Lower leg skin (tissue), 4 donors: ENCODE measurements around the gene SBK2. TPM values are rescaled to one million over a fixed set of nuclear protein-coding genes. Genes with fewer than 3 reads are reported as not detected.

Experiments used
- DNase-seq, 2 donors: peaks; one replicate each; pipeline ENCODE4 v3.0.0-alpha.2; 2019; ENCODE audit warnings: low spot score in 2 of 2
- H3K4me3 ChIP-seq: fragments of 200-600 bp; sonication (generic); 2 replicates; pipeline ENCODE4 v1.5.1; 2017; ENCODE audit warnings: mild to moderate bottlenecking, low read depth; ENCODE audit not compliant: poor library complexity, severe bottlenecking
- POLR2A ChIP-seq, 2 donors: fragments of 450-650 bp; IDR thresholded peaks; one replicate each; pipeline ENCODE4 v1.6.1; 2016 to 2017; ENCODE audit warnings: antibody characterized with exemption in 2 of 2, mild to moderate bottlenecking in 1 of 2, moderate library complexity in 1 of 2
- WGBS, 2 donors: methylation state at CpG; one replicate each; pipeline ENCODE4 v1.1.5; 2018; 5-methylcytosine and 5-hydroxymethylcytosine counted together
- intact Hi-C: fragments of 100-400 bp; cut with DNase I; formaldehyde crosslinking; loops from one replicate; pipeline ENCODE4 v1.15.0; 2023; ENCODE audit warnings: low total_unique reads
- total RNA-seq, 4 donors: library from RNA; depleted of rRNA; stranded (reverse); fragments of >200 nt; gene quantifications; one replicate each; pipeline ENCODE4 v1.1.0, GENCODE V29; 2016
- TF ChIP-seq, protein P1 (sequence below), 3 donors: fragments of 450-650 bp; IDR thresholded peaks; one replicate each; pipeline ENCODE4 v1.5.1; 2016; ENCODE audit warnings: antibody characterized with exemption in 3 of 3, mild to moderate bottlenecking in 3 of 3, moderate library complexity in 2 of 3

The SBK2 gene
- total RNA-seq, 4 donors from 2014 or later = not detected

DNA sequence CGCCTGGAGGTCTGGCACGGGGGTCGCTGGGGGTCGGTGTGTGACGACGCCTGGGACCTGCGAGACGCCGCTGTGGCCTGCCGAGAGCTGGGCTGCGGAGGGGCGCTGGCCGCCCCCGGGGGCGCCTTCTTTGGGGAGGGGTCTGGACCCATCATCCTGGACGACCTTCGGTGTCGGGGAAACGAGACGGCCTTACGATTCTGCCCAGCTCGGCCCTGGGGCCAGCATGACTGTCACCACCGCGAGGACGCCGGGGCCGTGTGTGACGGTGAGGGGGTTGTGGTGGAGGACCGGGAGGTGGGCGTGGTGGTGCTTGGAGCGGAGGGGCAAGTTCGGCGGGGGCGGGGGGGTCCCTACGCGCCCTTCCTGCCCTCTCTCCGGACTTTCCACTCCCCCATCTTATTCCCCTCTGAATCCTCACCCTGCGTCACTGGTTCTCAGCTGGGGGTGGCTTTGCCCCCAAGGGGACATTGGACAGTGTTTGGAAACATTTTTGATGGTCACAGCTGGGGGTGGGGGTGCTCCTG is 43.2 kb downstream of the SBK2 start:
- 26 to 48% methylated on average over 32 to 35 of the region's 38 CpGs for WGBS, 2 donors
- H3K4me3 ChIP-seq = no peak overlapping the region
- TF ChIP-seq, protein P1, sequence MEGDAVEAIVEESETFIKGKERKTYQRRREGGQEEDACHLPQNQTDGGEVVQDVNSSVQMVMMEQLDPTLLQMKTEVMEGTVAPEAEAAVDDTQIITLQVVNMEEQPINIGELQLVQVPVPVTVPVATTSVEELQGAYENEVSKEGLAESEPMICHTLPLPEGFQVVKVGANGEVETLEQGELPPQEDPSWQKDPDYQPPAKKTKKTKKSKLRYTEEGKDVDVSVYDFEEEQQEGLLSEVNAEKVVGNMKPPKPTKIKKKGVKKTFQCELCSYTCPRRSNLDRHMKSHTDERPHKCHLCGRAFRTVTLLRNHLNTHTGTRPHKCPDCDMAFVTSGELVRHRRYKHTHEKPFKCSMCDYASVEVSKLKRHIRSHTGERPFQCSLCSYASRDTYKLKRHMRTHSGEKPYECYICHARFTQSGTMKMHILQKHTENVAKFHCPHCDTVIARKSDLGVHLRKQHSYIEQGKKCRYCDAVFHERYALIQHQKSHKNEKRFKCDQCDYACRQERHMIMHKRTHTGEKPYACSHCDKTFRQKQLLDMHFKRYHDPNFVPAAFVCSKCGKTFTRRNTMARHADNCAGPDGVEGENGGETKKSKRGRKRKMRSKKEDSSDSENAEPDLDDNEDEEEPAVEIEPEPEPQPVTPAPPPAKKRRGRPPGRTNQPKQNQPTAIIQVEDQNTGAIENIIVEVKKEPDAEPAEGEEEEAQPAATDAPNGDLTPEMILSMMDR (IDR thresholded peaks at IDR 0.05) = no peak
- no peak for TF ChIP-seq POLR2A (IDR thresholded peaks at IDR 0.05)
- no peak for DNase-seq
- intact Hi-C loops = loop anchor here (10.0 kb wide), 1 partner anchor 349 kb away; the partner anchor contains the start of gene TNNT1

DNA sequence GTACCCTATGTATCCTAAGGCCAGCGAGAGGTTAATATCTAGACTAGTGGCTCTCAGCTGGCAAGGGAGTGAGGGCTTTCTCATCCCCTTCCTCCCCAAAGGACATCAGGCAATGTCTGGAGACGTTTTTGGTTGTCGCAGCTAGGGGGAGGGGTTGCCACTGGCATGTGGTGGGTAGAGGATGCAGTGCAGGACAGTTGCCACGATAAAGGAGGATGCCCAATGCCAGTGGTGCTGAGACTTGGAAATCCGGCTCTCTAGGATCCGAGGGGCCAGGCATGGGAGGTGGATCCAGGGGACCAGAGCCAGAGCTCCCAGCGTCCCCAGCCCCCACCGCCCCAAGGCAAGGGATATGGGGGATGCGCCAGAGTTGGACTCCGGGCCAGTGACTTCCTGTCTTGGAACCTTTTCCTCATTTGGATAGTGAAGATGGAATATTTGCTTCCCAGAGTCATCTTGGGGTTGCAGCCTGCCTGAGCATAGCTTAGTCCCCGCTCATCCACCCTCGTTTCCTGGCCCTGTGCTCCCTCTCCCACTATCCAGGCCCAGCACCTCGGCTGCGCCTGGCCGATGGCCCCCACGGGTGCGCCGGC is 43.8 kb downstream of the SBK2 start:
- TF ChIP-seq POLR2A (IDR thresholded peaks at IDR 0.05) = no peak
- TF ChIP-seq, protein P1 (IDR thresholded peaks at IDR 0.05) = no peak
- DNase-seq = no peak
- intact Hi-C loops = loop anchor here (10.0 kb wide), 1 partner anchor 348 kb away; the partner anchor contains the start of gene TNNT1
- WGBS, 2 donors = 32 to 50% methylated on average over 18 of the region's 18 CpGs
- H3K4me3 ChIP-seq = no peak overlapping the region

DNA sequence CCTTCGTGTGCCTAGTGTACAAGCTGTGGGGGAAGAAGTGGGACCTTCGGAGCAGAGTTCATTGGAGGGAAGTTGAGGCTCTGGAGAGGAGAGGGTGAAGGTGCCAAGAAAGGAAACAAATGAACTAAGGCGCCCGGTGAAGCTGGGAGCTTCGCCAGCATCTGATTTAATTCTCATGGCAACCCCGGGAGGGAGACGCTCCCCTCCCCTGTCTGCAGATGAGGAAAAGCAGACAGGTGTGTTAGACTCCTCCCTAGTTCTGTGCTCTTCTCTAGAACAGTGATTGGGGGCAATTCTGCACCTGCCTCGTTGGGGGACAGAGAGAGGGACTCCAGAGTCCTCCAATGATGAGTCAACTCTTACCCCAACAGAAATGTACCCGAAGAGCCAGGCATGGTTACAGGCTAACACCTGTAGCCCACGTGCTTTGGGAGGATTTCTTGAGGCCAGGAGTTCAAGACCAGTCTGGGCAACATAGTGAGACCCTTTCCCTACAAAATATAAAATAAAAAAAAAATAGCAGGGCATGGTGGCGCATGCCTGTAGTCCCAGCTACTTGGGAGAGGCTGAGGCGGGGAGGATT is 44.5 kb downstream of the SBK2 start:
- TF ChIP-seq POLR2A (IDR thresholded peaks at IDR 0.05) = no peak
- TF ChIP-seq, protein P1 (IDR thresholded peaks at IDR 0.05) = no peak
- DNase-seq = no peak
- WGBS, 2 donors = 39 to 45% methylated on average over 12 of the region's 12 CpGs
- no peak overlapping the region for H3K4me3 ChIP-seq
- intact Hi-C loops = loop anchor here (10.0 kb wide), 1 partner anchor 348 kb away; the partner anchor contains the start of gene TNNT1

DNA sequence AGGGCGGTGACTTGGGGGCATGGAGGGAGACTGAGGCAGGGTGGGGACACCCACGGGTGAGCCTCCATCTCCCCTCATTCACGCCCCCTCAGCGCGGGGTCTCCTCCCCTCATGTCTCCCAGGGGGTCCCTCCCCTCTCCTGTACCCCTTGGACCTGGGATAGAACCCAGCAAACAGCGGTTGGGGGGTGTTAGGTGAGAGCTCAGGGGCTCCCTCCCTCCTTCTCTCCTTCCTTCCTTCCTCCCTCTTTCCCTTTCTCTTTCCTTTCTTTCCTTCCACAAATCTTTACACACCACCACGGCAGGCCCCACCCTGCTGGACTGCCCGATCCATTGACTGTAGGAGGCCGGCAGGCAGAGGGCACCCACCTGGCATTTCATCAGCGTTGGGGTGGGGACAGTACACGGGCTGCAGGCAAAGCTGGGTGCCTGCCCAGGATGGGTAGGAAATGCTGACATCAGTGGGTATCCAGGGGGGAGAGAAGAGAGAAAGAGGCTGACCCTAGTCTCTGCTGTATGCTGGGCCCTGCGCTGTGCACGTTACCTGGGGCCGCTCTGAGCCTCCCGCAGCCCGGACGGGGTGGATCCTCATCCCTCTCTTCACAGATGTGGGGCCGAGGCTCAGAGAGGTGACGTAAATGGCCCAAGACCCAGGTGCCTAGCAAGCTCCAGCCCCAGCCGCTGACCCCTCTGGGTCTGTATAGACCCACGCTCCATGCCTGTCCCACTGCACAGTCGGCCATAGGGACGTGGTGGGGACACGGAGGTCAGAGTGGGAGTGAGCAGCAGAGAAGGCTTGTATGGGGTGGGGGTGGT is 45.2 kb downstream of the SBK2 start:
- no peak for DNase-seq
- 36 to 58% methylated on average over 23 of the region's 24 CpGs for WGBS, 2 donors
- intact Hi-C loops = loop anchor here (10.0 kb wide), 1 partner anchor 347 kb away; the partner anchor contains the start of gene TNNT1
- TF ChIP-seq, protein P1 (IDR thresholded peaks at IDR 0.05) = no peak
- no peak for TF ChIP-seq POLR2A (IDR thresholded peaks at IDR 0.05)
- H3K4me3 ChIP-seq = no peak overlapping the region

GRCh38 chr19:55490478-55491432 is 46.2 kb downstream of the SBK2 start:
- no peak for DNase-seq
- no peak overlapping the region for H3K4me3 ChIP-seq
- intact Hi-C loops = loop anchor here (10.0 kb wide), 1 partner anchor 346 kb away; the partner anchor contains the start of gene TNNT1
- TF ChIP-seq, protein P1 (IDR thresholded peaks at IDR 0.05) = no peak
- no peak for TF ChIP-seq POLR2A (IDR thresholded peaks at IDR 0.05)
- WGBS, 2 donors = 68 to 75% methylated on average over 21 to 49 of the region's 52 CpGs
